Testis (tissue), 3 donors: ENCODE measurements around the gene DNAJC5. TPM values are rescaled to one million over a fixed set of nuclear protein-coding genes. Genes with fewer than 3 reads are reported as not detected.
A peak's percentile ranks its signal among the peaks of the same experiment; 100 is the strongest.

Source experiments
- DNase-seq: peaks from one replicate; pipeline ENCODE4 v3.0.0-alpha.2; 2019
- H3K27ac ChIP-seq, 2 donors: fragments of 200-600 bp; sonication (generic); one replicate each; pipeline ENCODE4 v1.5.1; 2019
- H3K27me3 ChIP-seq: fragments of 200-600 bp; sonication (generic); one replicate; pipeline ENCODE4 v1.5.1; 2019
- H3K36me3 ChIP-seq: fragments of 200-600 bp; sonication (generic); one replicate; pipeline ENCODE4 v1.5.1; 2017; ENCODE audit warnings: low read depth; ENCODE audit errors: missing control alignments
- H3K4me1 ChIP-seq: fragments of 200-600 bp; sonication (generic); one replicate; pipeline ENCODE4 v1.5.1; 2019
- H3K4me3 ChIP-seq, 2 donors: fragments of 200-600 bp; sonication (generic); one replicate each; pipeline ENCODE4 v1.5.1; 2017 to 2019
- H3K9me3 ChIP-seq: fragments of 200-600 bp; sonication (generic); one replicate; pipeline ENCODE4 v1.5.1; 2017
- POLR2A ChIP-seq: fragments of 450-650 bp; IDR thresholded peaks from one replicate; pipeline ENCODE4 v1.6.1; 2017; ENCODE audit warnings: antibody characterized with exemption, mild to moderate bottlenecking, moderate library complexity
- WGBS, 2 donors: methylation state at CpG; one replicate each; pipeline ENCODE4 v1.1.5; 2018; 5-methylcytosine and 5-hydroxymethylcytosine counted together
- intact Hi-C: fragments of 100-400 bp; cut with DNase I; formaldehyde crosslinking; loops from one replicate; pipeline ENCODE4 v1.15.1; 2023; ENCODE audit warnings: low total_unique reads
- microRNA counts, 2 donors: library from miRNA; unstranded; fragments of <30 nt; microRNA quantifications; one replicate each; lab custom pipeline; 2016
- microRNA-seq, 2 donors: library from miRNA; unstranded; fragments of <30 nt; microRNA quantifications; one replicate each; pipeline ENCODE4, GENCODE V29; 2016; ENCODE audit warnings: borderline number of aligned reads in 2 of 2, borderline replicate concordance in 1 of 2
- polyA plus RNA-seq: library from polyadenylated mRNA; stranded (reverse); fragments of 350-450 nt; fragmentation: Illumina TruSeq; extraction: RNeasy Lipid Tissue Mini Kit (QIAGEN cat#74804); gene quantifications from one replicate; pipeline ENCODE4 v1.2.3, GENCODE V29; 2014; ENCODE audit warnings: low read depth, low replicate concordance; ENCODE audit not compliant: insufficient read depth
- small RNA-seq, 2 donors: library from RNA; depleted of rRNA; stranded (forward); fragments of <200 nt; gene quantifications; one replicate each; pipeline ENCODE3, GENCODE V24; 2016
- total RNA-seq, 2 donors: library from RNA; depleted of rRNA; stranded (reverse); fragments of >200 nt; gene quantifications; one replicate each; pipeline ENCODE4 v1.2.3, GENCODE V29; 2016
- TF ChIP-seq, protein P1 (sequence below), 3 experiments: fragments of 450-650 bp in 2 of 3; fragments of 200-600 bp in 1 of 3; sonication (generic) in 1 of 3; IDR thresholded peaks; one replicate each; pipeline ENCODE4 v1.5.1; 2016 to 2019; ENCODE audit warnings: antibody characterized with exemption in 3 of 3, mild to moderate bottlenecking in 2 of 3, moderate library complexity in 1 of 3

DNAJC5 gene
- total and polyA plus RNA-seq, 3 donors from 2014 or later, result 35.6 to 64.8 (median 58.2) TPM

DNA sequence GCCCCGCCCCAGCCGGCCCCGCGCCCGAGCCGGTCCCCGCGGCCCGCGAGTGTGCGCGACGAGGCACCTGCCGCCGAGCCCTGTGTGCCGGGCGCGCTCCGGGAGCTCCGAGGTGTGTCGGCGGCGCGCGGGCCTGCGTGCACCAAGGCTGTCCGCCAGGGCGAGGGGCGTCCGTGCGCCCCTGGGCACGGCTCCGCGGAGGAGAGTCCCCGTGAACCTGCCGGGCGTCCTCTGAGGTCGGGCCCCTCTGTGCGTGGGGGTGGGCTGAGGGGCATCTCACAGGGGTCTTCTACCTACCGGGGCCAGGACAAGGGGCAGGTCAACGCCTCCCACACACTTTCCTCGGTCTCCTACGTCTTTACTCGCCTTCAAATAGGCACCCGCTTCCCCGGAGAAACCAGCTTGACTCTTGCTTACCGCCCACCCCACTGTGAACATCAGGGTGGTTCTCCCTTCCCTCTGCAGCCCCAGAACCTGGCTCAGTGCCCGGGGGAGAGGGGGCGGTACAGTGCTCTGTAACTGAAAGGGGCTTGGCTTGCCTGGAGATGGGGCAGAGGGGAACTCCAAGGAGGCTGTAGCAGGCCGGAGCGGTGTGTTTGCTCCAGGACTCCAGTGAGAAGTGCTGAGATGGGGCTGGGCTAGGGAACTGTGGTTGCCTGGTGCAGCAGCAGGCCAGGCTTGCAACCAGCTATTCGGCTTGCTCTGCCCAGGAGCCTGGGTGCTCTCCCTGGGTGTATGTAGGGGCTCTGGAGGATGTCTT lies 84.8 kb downstream of the DNAJC5 start, which contains the start of gene SAMD10:
SAMD10 (minus strand) TSS at position 86 of the 760 bp plus-strand sequence. CDS start 175 bp downstream, outside the sequence.
- WGBS, 2 donors, result 3 to 12% methylated on average over 11 to 25 of the region's 52 CpGs

DNA sequence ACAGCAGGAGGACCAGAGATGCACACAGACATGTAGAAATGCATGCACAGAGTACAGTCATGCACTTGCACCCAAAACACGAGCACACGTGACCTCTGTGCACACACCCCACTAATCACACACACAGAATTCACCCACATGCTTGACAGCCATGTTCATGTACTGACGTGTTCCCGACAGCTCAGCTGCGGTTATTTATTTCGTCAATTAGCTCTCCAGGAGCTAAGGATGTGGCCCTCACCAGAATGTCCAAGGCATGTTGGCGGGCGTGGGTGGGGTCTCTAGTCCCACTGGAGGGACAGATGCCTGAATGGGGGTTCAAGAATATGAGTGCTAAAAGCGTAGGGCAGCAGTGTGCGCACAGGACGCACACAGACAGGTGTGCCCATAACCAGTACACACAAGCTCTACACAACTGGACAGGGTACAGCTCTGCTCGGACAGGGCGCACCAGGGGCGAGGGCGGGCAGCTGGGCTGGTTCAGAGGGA lies 85.4 kb downstream of the DNAJC5 start:
- TF ChIP-seq, protein P1, sequence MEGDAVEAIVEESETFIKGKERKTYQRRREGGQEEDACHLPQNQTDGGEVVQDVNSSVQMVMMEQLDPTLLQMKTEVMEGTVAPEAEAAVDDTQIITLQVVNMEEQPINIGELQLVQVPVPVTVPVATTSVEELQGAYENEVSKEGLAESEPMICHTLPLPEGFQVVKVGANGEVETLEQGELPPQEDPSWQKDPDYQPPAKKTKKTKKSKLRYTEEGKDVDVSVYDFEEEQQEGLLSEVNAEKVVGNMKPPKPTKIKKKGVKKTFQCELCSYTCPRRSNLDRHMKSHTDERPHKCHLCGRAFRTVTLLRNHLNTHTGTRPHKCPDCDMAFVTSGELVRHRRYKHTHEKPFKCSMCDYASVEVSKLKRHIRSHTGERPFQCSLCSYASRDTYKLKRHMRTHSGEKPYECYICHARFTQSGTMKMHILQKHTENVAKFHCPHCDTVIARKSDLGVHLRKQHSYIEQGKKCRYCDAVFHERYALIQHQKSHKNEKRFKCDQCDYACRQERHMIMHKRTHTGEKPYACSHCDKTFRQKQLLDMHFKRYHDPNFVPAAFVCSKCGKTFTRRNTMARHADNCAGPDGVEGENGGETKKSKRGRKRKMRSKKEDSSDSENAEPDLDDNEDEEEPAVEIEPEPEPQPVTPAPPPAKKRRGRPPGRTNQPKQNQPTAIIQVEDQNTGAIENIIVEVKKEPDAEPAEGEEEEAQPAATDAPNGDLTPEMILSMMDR (IDR thresholded peaks at IDR 0.05), result no peak
- TF ChIP-seq POLR2A, result no peak
- intact Hi-C loops, result no loop called here
- Histone ChIP-seq H3K36me3 (no peaks in the 10 kb centered on the region), H3K4me3 (peak overlapping the region; percentile 90 to 98), H3K9me3 (no peaks in the 10 kb centered on the region), H3K4me1 (peaks cover 29% of the 10 kb centered on the region), H3K27me3 (no peaks in the 10 kb centered on the region), H3K27ac (no peak overlapping the region)
- no peak for DNase-seq
- 46 to 69% methylated on average over 8 to 15 of the region's 15 CpGs for WGBS, 2 donors

More for the DNA sequence above, 84.8 kb downstream of the DNAJC5 start, which contains the start of gene SAMD10:
- peak; percentile 52 for DNase-seq
- peaks cover 29% of the 10 kb centered on the region for H3K4me1 ChIP-seq
- no peaks in the 10 kb centered on the region for H3K36me3 ChIP-seq
- H3K4me3 ChIP-seq, result peak within 1 kb of the TSS; percentile 42 to 98
- no peaks in the 10 kb centered on the region for H3K27me3 ChIP-seq
- intact Hi-C loops, result loop anchor here (5.0 kb wide), 1 partner anchor 442 kb away; the partner anchor contains the start of gene PTK6
- H3K27ac ChIP-seq, result no peak within 1 kb of the TSS
- no peak for TF ChIP-seq POLR2A
- TF ChIP-seq, protein P1 (IDR thresholded peaks at IDR 0.05), result peak in 1 of 3 experiments; percentile 33
- H3K9me3 ChIP-seq, result no peaks in the 10 kb centered on the region

DNA sequence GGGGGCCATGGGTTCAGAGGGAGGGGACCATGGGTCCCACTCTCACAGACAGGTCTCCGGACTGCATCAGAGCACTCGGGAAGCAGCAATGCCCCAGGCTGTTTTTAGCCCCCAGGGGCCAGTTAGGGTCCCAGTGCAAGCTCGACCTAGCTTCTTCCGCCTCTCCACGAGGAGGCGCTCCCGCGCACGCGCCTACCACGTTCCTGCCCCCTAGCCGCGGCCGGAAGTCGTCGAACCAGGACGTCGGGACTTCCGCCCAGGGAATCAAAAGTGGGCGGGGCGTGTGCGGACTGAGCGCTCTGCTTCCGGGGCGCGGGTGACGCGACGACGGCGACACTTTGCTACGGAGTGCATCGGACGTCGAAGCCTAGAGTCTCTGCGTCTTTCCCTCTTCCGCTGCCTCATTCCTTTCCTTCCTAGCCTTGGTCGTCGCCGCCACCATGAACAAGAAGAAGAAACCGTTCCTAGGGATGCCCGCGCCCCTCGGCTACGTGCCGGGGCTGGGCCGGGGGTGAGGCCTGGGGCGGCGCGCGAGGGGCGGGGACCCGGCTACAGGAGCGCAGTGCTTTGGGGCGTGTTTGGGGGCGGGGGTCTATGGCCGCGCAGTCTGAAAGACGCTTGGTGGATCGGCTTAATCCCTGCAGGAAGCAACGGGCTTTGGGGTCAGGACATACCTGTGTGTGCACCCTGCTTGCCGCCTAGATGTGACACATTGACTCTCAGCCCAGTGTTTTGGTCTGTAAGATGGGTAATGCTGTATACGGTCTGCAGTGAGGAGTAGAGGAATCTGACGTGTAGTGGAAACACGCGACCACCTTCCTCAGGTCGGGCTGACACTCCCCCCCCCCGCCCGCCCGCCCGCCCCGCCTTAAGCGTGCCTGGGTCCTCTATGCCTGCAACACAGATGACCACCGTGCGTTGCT lies 86.1 kb downstream of the DNAJC5 start, which contains the start of gene PRPF6:
PRPF6 (plus strand) TSS at position 327 of the 923 bp plus-strand sequence; CDS start at position 441, 114 bp downstream.
- peak within 1 kb of the TSS; percentile 47 to 83 for H3K27ac ChIP-seq
- H3K36me3 ChIP-seq, result no peaks in the 10 kb centered on the region
- peak; percentile 95 for DNase-seq
- H3K4me1 ChIP-seq, result peaks cover 29% of the 10 kb centered on the region
- TF ChIP-seq POLR2A, result no peak
- TF ChIP-seq, protein P1 (IDR thresholded peaks at IDR 0.05), result peak; percentile 53 to 87 (median 76)
- intact Hi-C loops, result no loop called here
- WGBS, 2 donors, result 0 to 1% methylated on average over 13 to 63 of the region's 75 CpGs
- peak within 1 kb of the TSS; percentile 90 to 98 for H3K4me3 ChIP-seq
- no peaks in the 10 kb centered on the region for H3K9me3 ChIP-seq
- H3K27me3 ChIP-seq, result no peaks in the 10 kb centered on the region

DNA sequence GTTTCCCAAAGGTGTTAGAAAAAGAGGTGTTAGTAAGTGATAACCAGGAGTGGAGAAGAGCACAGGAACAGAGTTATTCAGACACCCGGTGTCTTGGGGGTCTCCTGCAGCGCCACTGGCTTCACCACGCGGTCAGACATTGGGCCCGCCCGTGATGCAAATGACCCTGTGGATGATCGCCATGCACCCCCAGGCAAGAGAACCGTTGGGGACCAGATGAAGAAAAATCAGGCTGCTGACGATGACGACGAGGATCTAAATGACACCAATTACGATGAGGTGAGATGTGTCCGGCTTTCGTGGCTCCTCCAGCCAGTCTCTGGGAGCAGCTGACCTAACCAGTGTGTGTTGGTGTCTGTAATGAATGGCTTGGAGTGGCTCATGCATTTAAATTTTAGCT lies 88.0 kb downstream of the DNAJC5 start:
- Histone ChIP-seq H3K27ac (no peak overlapping the region), H3K27me3 (no peaks in the 10 kb centered on the region), H3K4me1 (peaks cover 29% of the 10 kb centered on the region), H3K36me3 (no peaks in the 10 kb centered on the region), H3K9me3 (no peaks in the 10 kb centered on the region), H3K4me3 (no peak overlapping the region)
- DNase-seq, result no peak
- intact Hi-C loops, result no loop called here
- TF ChIP-seq, protein P1 (IDR thresholded peaks at IDR 0.05), result no peak
- no peak for TF ChIP-seq POLR2A
- WGBS, 2 donors, result 84 to 86% methylated on average over 14 of the region's 14 CpGs

MicroRNAs within 50 kb of the gene (microRNA counts, 767-probe panel; counts per million panel counts)
- microRNA hsa-miR-1914-5p (lab: Ali Mortazavi, UCI) (0 to 152 counts per million in 2 donors), microRNA hsa-miR-647 (lab: Ali Mortazavi, UCI) (0 to 152 counts per million in 2 donors), microRNA hsa-miR-941 (lab: Ali Mortazavi, UCI) (0 to 152 counts per million in 2 donors)

Small RNAs within 50 kb of the gene (microRNA-seq; reads per million reads assigned to microRNA genes)
- gene MIR1914 (0 reads per million in 2 donors), gene MIR647 (0 to 0.70 reads per million in 2 donors), gene MIR941-1 (0 reads per million in 2 donors), gene MIR941-2 (0 reads per million in 2 donors), gene MIR941-3 (0 reads per million in 2 donors), gene MIR941-4 (0 reads per million in 2 donors), gene MIR941-5 (0 reads per million in 2 donors)

Small RNAs within 50 kb of the gene (small RNA-seq; reads per million reads assigned to genes)
- gene MIR647 (0 reads per million in 2 donors), gene MIR941-2 (0 reads per million in 2 donors), gene MIR941-4 (0 reads per million in 2 donors), gene MIR941-5 (0 to 2.1 reads per million in 2 donors), gene RNU1-134P (0 to 0.09 reads per million in 2 donors)

Other genes with a start within 250 kb of the DNAJC5 start
- 10 to 100 TPM in 1 of 2 donors, 1 to 10 TPM in 1; 8.4 to 16.5 TPM for gene STMN3, start 241.7 kb upstream of the DNAJC5 start, total RNA-seq
- gene STMN3, start 241.7 kb upstream of the DNAJC5 start, polyA plus RNA-seq, result 15.1 TPM
- 10 to 100 TPM; 56.8 to 84.6 TPM for gene RTEL1, start 236.8 kb upstream of the DNAJC5 start, total RNA-seq
- gene RTEL1, start 236.8 kb upstream of the DNAJC5 start, polyA plus RNA-seq, result 34.2 TPM
- 10 to 100 TPM; 26.2 to 30.5 TPM for gene TNFRSF6B, start 198.5 kb upstream of the DNAJC5 start, total RNA-seq
- 3.0 TPM for gene TNFRSF6B, start 198.5 kb upstream of the DNAJC5 start, polyA plus RNA-seq
- 10 to 100 TPM; 55.4 to 55.6 TPM for gene ARFRP1, start 187.2 kb upstream of the DNAJC5 start, total RNA-seq
- gene ARFRP1, start 187.2 kb upstream of the DNAJC5 start, polyA plus RNA-seq, result 37.8 TPM
- gene ZGPAT, start 187.1 kb upstream of the DNAJC5 start, total RNA-seq, result 10 to 100 TPM; 53.1 to 57.3 TPM
- 43.1 TPM for gene ZGPAT, start 187.1 kb upstream of the DNAJC5 start, polyA plus RNA-seq
- 10 to 100 TPM; 41.4 to 47.4 TPM for gene LIME1, start 158.5 kb upstream of the DNAJC5 start, total RNA-seq
- gene LIME1, start 158.5 kb upstream of the DNAJC5 start, polyA plus RNA-seq, result 5.6 TPM
- 100 to 1,000 TPM; 123 to 141 TPM for gene SLC2A4RG, start 155.3 kb upstream of the DNAJC5 start, total RNA-seq
- gene SLC2A4RG, start 155.3 kb upstream of the DNAJC5 start, polyA plus RNA-seq, result 64.4 TPM
- 10 to 100 TPM; 12.5 to 15.4 TPM for gene ZBTB46, start 63.9 kb upstream of the DNAJC5 start, total RNA-seq
- gene ZBTB46, start 63.9 kb upstream of the DNAJC5 start, polyA plus RNA-seq, result 5.2 TPM
- gene ABHD16B, start 33.6 kb upstream of the DNAJC5 start, total RNA-seq, result 10 to 100 TPM; 13.8 to 20.9 TPM
- 10.8 TPM for gene ABHD16B, start 33.6 kb upstream of the DNAJC5 start, polyA plus RNA-seq
- 100 to 1,000 TPM; 100 to 132 TPM for gene TPD52L2, start 29.9 kb upstream of the DNAJC5 start, total RNA-seq
- 89.9 TPM for gene TPD52L2, start 29.9 kb upstream of the DNAJC5 start, polyA plus RNA-seq
- 10 to 100 TPM; 72.6 to 78.0 TPM for gene UCKL1, start 61.3 kb downstream of the DNAJC5 start, total RNA-seq
- 35.0 TPM for gene UCKL1, start 61.3 kb downstream of the DNAJC5 start, polyA plus RNA-seq
- 10 to 100 TPM; 24.5 to 27.6 TPM for gene ZNF512B, start 74.8 kb downstream of the DNAJC5 start, total RNA-seq
- gene ZNF512B, start 74.8 kb downstream of the DNAJC5 start, polyA plus RNA-seq, result 16.7 TPM
- gene SAMD10, start 84.5 kb downstream of the DNAJC5 start, total RNA-seq, result 10 to 100 TPM in 1 of 2 donors, 1 to 10 TPM in 1; 6.2 to 10.7 TPM
- 3.9 TPM for gene SAMD10, start 84.5 kb downstream of the DNAJC5 start, polyA plus RNA-seq
- gene PRPF6, start 86.0 kb downstream of the DNAJC5 start, total RNA-seq, result 100 to 1,000 TPM; 107 to 114 TPM
- 106 TPM for gene PRPF6, start 86.0 kb downstream of the DNAJC5 start, polyA plus RNA-seq
- 1 to 10 TPM; 4.5 to 8.3 TPM for gene C20orf204, start 141.1 kb downstream of the DNAJC5 start, total RNA-seq
- 2.9 TPM for gene C20orf204, start 141.1 kb downstream of the DNAJC5 start, polyA plus RNA-seq
- 10 to 100 TPM in 1 of 2 donors, 1 to 10 TPM in 1; 6.1 to 17.1 TPM for gene SOX18, start 154.5 kb downstream of the DNAJC5 start, total RNA-seq
- 7.9 TPM for gene SOX18, start 154.5 kb downstream of the DNAJC5 start, polyA plus RNA-seq
- 100 to 1,000 TPM in 1 of 2 donors, 10 to 100 TPM in 1; 94.5 to 126 TPM for gene TCEA2, start 168.1 kb downstream of the DNAJC5 start, total RNA-seq
- 171 TPM for gene TCEA2, start 168.1 kb downstream of the DNAJC5 start, polyA plus RNA-seq
- gene RGS19, start 184.4 kb downstream of the DNAJC5 start, total RNA-seq, result 10 to 100 TPM in 1 of 2 donors, 1 to 10 TPM in 1; 4.4 to 10.4 TPM
- 7.3 TPM for gene RGS19, start 184.4 kb downstream of the DNAJC5 start, polyA plus RNA-seq
- 1 to 10 TPM; 6.0 to 7.7 TPM for gene OPRL1, start 185.0 kb downstream of the DNAJC5 start, total RNA-seq
- gene OPRL1, start 185.0 kb downstream of the DNAJC5 start, polyA plus RNA-seq, result 9.4 TPM
- gene LKAAEAR1, start 189.3 kb downstream of the DNAJC5 start, total RNA-seq, result 10 to 100 TPM; 45.3 to 89.9 TPM
- 6.6 TPM for gene LKAAEAR1, start 189.3 kb downstream of the DNAJC5 start, polyA plus RNA-seq
- under 1 TPM in 1 of 2 donors, not detected in 1; 0.19 TPM for gene NPBWR2, start 212.4 kb downstream of the DNAJC5 start, total RNA-seq
- not detected for gene NPBWR2, start 212.4 kb downstream of the DNAJC5 start, polyA plus RNA-seq